HCT116 (cell line): ENCODE data around the gene TSPAN1. TPM values are rescaled to one million over a fixed set of nuclear protein-coding genes. Genes with fewer than 3 reads are reported as not detected.

ENCODE experiments used
- ATAC-seq: fragments of 200-7000 bp; cut with Tn5 transposase; 2 replicates; pipeline ENCODE4 v1.9.1; 2020; ENCODE audit warnings: mild to moderate bottlenecking, moderate library complexity
- BruUV-seq: library from RNA; stranded (reverse); fragments of 400-500 nt; replicated peaks from 2 replicates; lab custom pipeline; 2021; lab: Mats Ljungman, UMichigan
- CTCF ChIA-PET: fragments of 300-600 bp; sonication (Branson Sonifier 250); formaldehyde crosslinking; loops from one replicate; lab custom pipeline; 2021; ENCODE audit warnings: antibody characterized with exemption; lab: Charles Lee
- POLR2A ChIA-PET: fragments of 300-600, 350-600 bp; sonication (Branson Sonifier 250); formaldehyde crosslinking; loops from one replicate; lab custom pipeline; 2021; ENCODE audit warnings: antibody characterized with exemption; lab: Charles Lee
- RAD21 ChIA-PET, 2 experiments: fragments of 300-600 bp; sonication (Branson Sonifier 250); formaldehyde crosslinking; loops; one replicate each; lab custom pipeline; 2023; ENCODE audit warnings: low total read pairs in 2 of 2; ENCODE audit not compliant: uncharacterized antibody in 2 of 2, unreplicated experiment in 2 of 2, low non-redundant PET in 1 of 2; lab: Charles Lee
- DNase-seq: peaks from one replicate; pipeline ENCODE4 v3.0.0-alpha.2; 2010; ENCODE audit warnings: low read depth, low spot score
- H2AFZ ChIP-seq: fragments of 200-600 bp; shearing (Covaris generic), sonication (generic); 2 replicates; pipeline ENCODE4 v1.6.1; 2017; ENCODE audit warnings: low read depth, mixed run types, mixed read lengths, antibody characterized with exemption, low read length; ENCODE audit not compliant: poor library complexity, severe bottlenecking
- H3K27ac ChIP-seq: 2 replicates; pipeline ENCODE4 v1.5.1; 2012; ENCODE audit warnings: low read depth, low read length
- H3K27me3 ChIP-seq: fragments of 200-600 bp; sonication (generic); 2 replicates; pipeline ENCODE4 v1.6.1; 2016; ENCODE audit warnings: mixed run types, low read length, mixed read lengths; ENCODE audit not compliant: insufficient read depth
- H3K36me3 ChIP-seq, 2 experiments: fragments of 200-500 bp in 1 of 2; fragments of 200-600 bp in 1 of 2; sonication (Bioruptor generic) in 1 of 2; sonication (generic) in 1 of 2; 2 replicates each; pipeline versions ENCODE4 v1.5.1 to v1.6.1; 2014 to 2016; ENCODE audit warnings: low read length in 2 of 2, inconsistent platforms in 1 of 2, mixed read lengths in 1 of 2, mixed run types in 1 of 2; ENCODE audit not compliant: insufficient read depth in 2 of 2, control insufficient read depth in 1 of 2
- H3K4me1 ChIP-seq, 2 experiments: fragments of 200-600 bp in 1 of 2; sonication (generic) in 1 of 2; 2 replicates each; pipeline versions ENCODE4 v1.5.1 to v1.6.1; 2012 to 2017; ENCODE audit warnings: low read length in 2 of 2, inconsistent platforms in 1 of 2, mild to moderate bottlenecking in 1 of 2, mixed read lengths in 1 of 2, mixed run types in 1 of 2, moderate library complexity in 1 of 2; ENCODE audit not compliant: insufficient read depth in 2 of 2, control insufficient read depth in 1 of 2
- H3K4me2 ChIP-seq: fragments of 200-600 bp; sonication (generic); 2 replicates; pipeline ENCODE4 v1.6.1; 2017; ENCODE audit warnings: mixed run types, low read length, mixed read lengths
- H3K4me3 ChIP-seq, 2 experiments: fragments of 200-600 bp in 1 of 2; sonication (generic) in 1 of 2; replicated peaks in 1 of 2; 2 replicates each; pipeline ENCODE4 v1.5.1; 2011 to 2016; ENCODE audit warnings: low read length in 2 of 2, control low read depth in 1 of 2, low read depth in 1 of 2, mild to moderate bottlenecking in 1 of 2, mixed read lengths in 1 of 2, mixed run types in 1 of 2
- H3K79me2 ChIP-seq: fragments of 200-600 bp; sonication (generic); 2 replicates; pipeline ENCODE4 v1.6.1; 2017; ENCODE audit warnings: mild to moderate bottlenecking, mixed run types, low read length, moderate library complexity, mixed read lengths; ENCODE audit not compliant: insufficient read depth
- H3K9ac ChIP-seq: fragments of 200-600 bp; sonication (generic); 2 replicates; pipeline ENCODE4 v1.6.1; 2016; ENCODE audit warnings: low read length, mixed read lengths
- H3K9me2 ChIP-seq: fragments of 200-600 bp; sonication (generic), shearing (Covaris generic); 2 replicates; pipeline ENCODE4 v1.6.1; 2017; ENCODE audit warnings: mixed run types, mild to moderate bottlenecking, moderate library complexity; ENCODE audit not compliant: insufficient read depth
- H3K9me3 ChIP-seq, 2 experiments: fragments of 200-500 bp in 1 of 2; fragments of 200-600 bp in 1 of 2; sonication (Bioruptor generic) in 1 of 2; sonication (generic) in 1 of 2; 2 replicates each; pipeline ENCODE4 v1.6.1; 2014 to 2017; ENCODE audit warnings: low read length in 2 of 2, mixed read lengths in 2 of 2, inconsistent platforms in 1 of 2, low read depth in 1 of 2, mild to moderate bottlenecking in 1 of 2, mixed run types in 1 of 2, moderate library complexity in 1 of 2; ENCODE audit not compliant: control insufficient read depth in 1 of 2, insufficient read depth in 1 of 2
- H4K20me1 ChIP-seq: fragments of 200-600 bp; sonication (generic), shearing (Covaris generic); 2 replicates; pipeline ENCODE4 v1.6.1; 2017; ENCODE audit warnings: mixed run types, mild to moderate bottlenecking, moderate library complexity; ENCODE audit not compliant: insufficient read depth
- ATF3 ChIP-seq: IDR thresholded peaks from 2 replicates; pipeline ENCODE4 v1.6.1; 2012
- CBX3 ChIP-seq: IDR thresholded peaks from 2 replicates; pipeline ENCODE4 v1.6.1; 2012; ENCODE audit warnings: low read depth
- CEBPB ChIP-seq: IDR thresholded peaks from 2 replicates; pipeline ENCODE4 v1.6.1; 2012; ENCODE audit warnings: low read depth
- EZH2phosphoT487 ChIP-seq: fragments of 200-600 bp; IDR thresholded peaks from 2 replicates; pipeline ENCODE4 v1.6.1; 2018; ENCODE audit warnings: antibody characterized with exemption, borderline replicate concordance
- FOSL1 ChIP-seq: IDR thresholded peaks from 2 replicates; pipeline ENCODE4 v1.6.1; 2012; ENCODE audit warnings: low read depth
- JUND ChIP-seq: IDR thresholded peaks from 2 replicates; pipeline ENCODE4 v1.6.1; 2012
- RAD21 ChIP-seq: IDR thresholded peaks from 2 replicates; pipeline ENCODE4 v1.6.1; 2012; ENCODE audit warnings: low read depth, mild to moderate bottlenecking
- SIN3A ChIP-seq: IDR thresholded peaks from 2 replicates; pipeline ENCODE4 v1.6.1; 2012; ENCODE audit warnings: low read depth
- SRF ChIP-seq: IDR thresholded peaks from 2 replicates; pipeline ENCODE4 v1.6.1; 2012; ENCODE audit warnings: low read depth
- TCF7L2 ChIP-seq: IDR thresholded peaks from 2 replicates; pipeline ENCODE4 v1.7.0; 2011; ENCODE audit warnings: borderline replicate concordance, inconsistent platforms; ENCODE audit not compliant: insufficient read depth, insufficient read length; ENCODE audit errors: extremely low read depth
- ZBTB33 ChIP-seq: IDR thresholded peaks from 2 replicates; pipeline ENCODE4 v1.6.1; 2011; ENCODE audit warnings: mild to moderate bottlenecking, low read length, moderate library complexity; ENCODE audit not compliant: insufficient replicate concordance; ENCODE audit errors: extremely low read depth
- ZFX ChIP-seq: fragments of 450-650 bp; IDR thresholded peaks from 2 replicates; pipeline ENCODE4 v1.6.1; 2017
- intact Hi-C: fragments of 100-400 bp; cut with micrococcal nuclease; formaldehyde crosslinking; loops from 2 replicates; pipeline ENCODE4 v1.10.0; 2022
- total RNA-seq: library from RNA; stranded (reverse); gene quantifications from one replicate; pipeline ENCODE4 v1.2.1, GENCODE V29; 2021; ENCODE audit not compliant: unreplicated experiment
- TF ChIP-seq, protein P1 (sequence below): IDR thresholded peaks from 2 replicates; pipeline ENCODE4 v1.6.1; 2012; ENCODE audit warnings: low read depth

Gene TSPAN1
- total RNA-seq, 1 experiment from 2014 or later, result 9.9 TPM

GRCh38 chr1:46190539-46190938 is 15.7 kb downstream of the TSPAN1 start:
- Histone ChIP-seq H4K20me1 (no peaks in the 10 kb centered on the region), H3K9me3 (no peaks in the 10 kb centered on the region), H3K27ac (no peak overlapping the region), H3K4me1 (peaks cover 12 to 27% of the 10 kb centered on the region in 2 experiments), H3K4me3 (no peak overlapping the region), H3K4me2 (no peak overlapping the region), H3K9me2 (no peaks in the 10 kb centered on the region), H3K9ac (no peak overlapping the region), H3K79me2 (no peaks in the 10 kb centered on the region), H2AFZ (no peak overlapping the region), H3K27me3 (no peaks in the 10 kb centered on the region), H3K36me3 (peaks cover 13 to 43% of the 10 kb centered on the region in 2 experiments; a peak in 3 of 4 replicates)
- intact Hi-C loops, result no loop called here
- ChIA-PET CTCF (no interaction called here), RAD21 (no interaction called here), POLR2A (interaction anchor here (1.4 kb wide), 1 partner anchor 9 kb away, joined by 5 read pairs; no protein-coding TSS in a partner anchor)
- no TSS peak for BruUV-seq
- no peak for DNase-seq
- ATAC-seq, result no peak
- TF ChIP-seq RAD21, result no peak
- no peak for TF ChIP-seq CBX3
- no peak for TF ChIP-seq ATF3
- TF ChIP-seq JUND, result no peak
- no peak for TF ChIP-seq CEBPB

DNA sequence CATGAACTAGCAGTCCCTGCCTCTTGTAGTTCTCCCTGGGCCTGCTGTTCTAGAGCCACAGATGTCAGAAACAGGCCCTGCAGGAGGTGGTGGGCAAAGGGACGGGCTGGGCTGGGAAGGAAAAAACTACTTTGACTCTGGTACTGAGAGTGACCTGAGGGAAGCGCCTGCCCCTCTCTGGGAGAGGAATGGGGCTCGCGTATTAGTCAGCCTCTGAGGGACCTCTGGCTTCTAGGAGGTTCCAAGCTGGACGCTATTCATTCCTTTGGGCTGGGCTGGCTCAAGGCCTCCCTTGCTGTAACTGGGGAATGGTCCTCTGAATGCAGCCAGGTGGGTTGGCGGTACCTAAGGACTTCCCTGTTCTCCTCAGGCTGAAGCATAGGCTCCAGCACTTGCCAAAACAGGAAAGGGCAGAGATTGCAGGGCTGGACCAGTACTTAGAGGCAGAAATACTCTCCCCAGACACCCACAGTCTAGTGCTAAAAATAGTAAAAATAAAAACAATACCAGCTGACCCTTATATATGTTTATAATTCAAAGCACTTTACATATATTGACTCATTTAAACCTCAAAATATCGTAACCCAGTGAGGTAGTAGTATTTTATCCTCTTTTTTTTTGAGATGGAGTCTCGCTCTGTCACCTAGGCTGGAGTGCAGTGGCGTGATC is 16.3 kb downstream of the TSPAN1 start:
- no TSS peak for BruUV-seq
- H3K27ac ChIP-seq, result no peak overlapping the region
- no peaks in the 10 kb centered on the region for H3K9me3 ChIP-seq
- no peak overlapping the region for H3K4me3 ChIP-seq
- POLR2A ChIA-PET, result interaction anchor here (1.4 kb wide), 1 partner anchor 9 kb away, joined by 5 read pairs; no protein-coding TSS in a partner anchor
- RAD21 ChIA-PET, result interaction anchor here in 1 of 2 experiments (1.0 kb wide), 1 partner anchor 33 kb away, joined by 3 read pairs; no protein-coding TSS in a partner anchor
- intact Hi-C loops, result no loop called here
- DNase-seq (no peak), ATAC-seq (no peak)
- H3K79me2 ChIP-seq, result no peaks in the 10 kb centered on the region
- H3K27me3 ChIP-seq, result no peaks in the 10 kb centered on the region
- H3K9ac ChIP-seq, result no peak overlapping the region
- H3K4me1 ChIP-seq, result peaks cover 8 to 20% of the 10 kb centered on the region in 2 experiments
- no peak overlapping the region for H2AFZ ChIP-seq
- no peaks in the 10 kb centered on the region for H3K9me2 ChIP-seq
- no peaks in the 10 kb centered on the region for H4K20me1 ChIP-seq
- peaks cover 13 to 50% of the 10 kb centered on the region in 2 experiments; a peak in 3 of 4 replicates for H3K36me3 ChIP-seq
- no peak overlapping the region for H3K4me2 ChIP-seq
- CTCF ChIA-PET, result no interaction called here
- TF ChIP-seq EZH2phosphoT487 (no peak), ZFX (no peak), SRF (no peak), SIN3A (no peak), JUND (no peak), ZBTB33 (no peak), CEBPB (no peak), FOSL1 (no peak), TCF7L2 (no peak), RAD21 (no peak), ATF3 (no peak)
- TF ChIP-seq, protein P1, sequence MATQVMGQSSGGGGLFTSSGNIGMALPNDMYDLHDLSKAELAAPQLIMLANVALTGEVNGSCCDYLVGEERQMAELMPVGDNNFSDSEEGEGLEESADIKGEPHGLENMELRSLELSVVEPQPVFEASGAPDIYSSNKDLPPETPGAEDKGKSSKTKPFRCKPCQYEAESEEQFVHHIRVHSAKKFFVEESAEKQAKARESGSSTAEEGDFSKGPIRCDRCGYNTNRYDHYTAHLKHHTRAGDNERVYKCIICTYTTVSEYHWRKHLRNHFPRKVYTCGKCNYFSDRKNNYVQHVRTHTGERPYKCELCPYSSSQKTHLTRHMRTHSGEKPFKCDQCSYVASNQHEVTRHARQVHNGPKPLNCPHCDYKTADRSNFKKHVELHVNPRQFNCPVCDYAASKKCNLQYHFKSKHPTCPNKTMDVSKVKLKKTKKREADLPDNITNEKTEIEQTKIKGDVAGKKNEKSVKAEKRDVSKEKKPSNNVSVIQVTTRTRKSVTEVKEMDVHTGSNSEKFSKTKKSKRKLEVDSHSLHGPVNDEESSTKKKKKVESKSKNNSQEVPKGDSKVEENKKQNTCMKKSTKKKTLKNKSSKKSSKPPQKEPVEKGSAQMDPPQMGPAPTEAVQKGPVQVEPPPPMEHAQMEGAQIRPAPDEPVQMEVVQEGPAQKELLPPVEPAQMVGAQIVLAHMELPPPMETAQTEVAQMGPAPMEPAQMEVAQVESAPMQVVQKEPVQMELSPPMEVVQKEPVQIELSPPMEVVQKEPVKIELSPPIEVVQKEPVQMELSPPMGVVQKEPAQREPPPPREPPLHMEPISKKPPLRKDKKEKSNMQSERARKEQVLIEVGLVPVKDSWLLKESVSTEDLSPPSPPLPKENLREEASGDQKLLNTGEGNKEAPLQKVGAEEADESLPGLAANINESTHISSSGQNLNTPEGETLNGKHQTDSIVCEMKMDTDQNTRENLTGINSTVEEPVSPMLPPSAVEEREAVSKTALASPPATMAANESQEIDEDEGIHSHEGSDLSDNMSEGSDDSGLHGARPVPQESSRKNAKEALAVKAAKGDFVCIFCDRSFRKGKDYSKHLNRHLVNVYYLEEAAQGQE, result no peak
